ENCODE data around the gene CUTC. TPM values are rescaled to one million over a fixed set of nuclear protein-coding genes. Genes with fewer than 3 reads are reported as not detected.

CUTC gene
- total RNA-seq, 1 donor from 2014 or later, result 13.0 TPM

- Mint-ChIP-seq H3K27me3 (no peaks in the 10 kb centered on the region), H3K4me1 (ENCODE audit: low read depth) (no peaks in the 10 kb centered on the region), H3K27ac (no peak overlapping the region), H3K4me3 (ENCODE audit: low read depth) (no peak overlapping the region), H3K9me3 (ENCODE audit: low read depth) (no peaks in the 10 kb centered on the region), H3K36me3 (ENCODE audit: insufficient read depth) (peaks cover 12% of the 10 kb centered on the region)
- TF ChIP-seq CTCF (IDR thresholded peaks at IDR 0.05; ENCODE audit: unreplicated experiment), result peak; percentile 56
- no peak for DNase-seq (ENCODE audit: low spot score, unreplicated experiment)
Measured at GRCh38 chr10:99711129-99711719, 20.8 kb upstream of the CUTC start.

GRCh38 chr10:99714446-99714845 lies 17.6 kb upstream of the CUTC start:
- Mint-ChIP-seq H3K27ac (no peak overlapping the region), H3K27me3 (no peaks in the 10 kb centered on the region), H3K36me3 (ENCODE audit: insufficient read depth) (peaks cover 19% of the 10 kb centered on the region), H3K9me3 (ENCODE audit: low read depth) (no peaks in the 10 kb centered on the region), H3K4me1 (ENCODE audit: low read depth) (no peaks in the 10 kb centered on the region), H3K4me3 (ENCODE audit: low read depth) (no peak overlapping the region)
- TF ChIP-seq CTCF (IDR thresholded peaks at IDR 0.05; ENCODE audit: unreplicated experiment), result no peak
- DNase-seq (ENCODE audit: low spot score, unreplicated experiment), result no peak

- Mint-ChIP-seq H3K4me3 (ENCODE audit: low read depth) (no peak overlapping the region), H3K4me1 (ENCODE audit: low read depth) (no peaks in the 10 kb centered on the region), H3K9me3 (ENCODE audit: low read depth) (no peaks in the 10 kb centered on the region), H3K36me3 (ENCODE audit: insufficient read depth) (peaks cover 25% of the 10 kb centered on the region), H3K27me3 (no peaks in the 10 kb centered on the region), H3K27ac (no peak overlapping the region)
- TF ChIP-seq CTCF (IDR thresholded peaks at IDR 0.05; ENCODE audit: unreplicated experiment), result no peak
- no peak for DNase-seq (ENCODE audit: low spot score, unreplicated experiment)
Measured at GRCh38 chr10:99720387-99720786, 11.6 kb upstream of the CUTC start.

- H3K4me1 Mint-ChIP-seq (ENCODE audit: low read depth), result peaks cover 7% of the 10 kb centered on the region
- no peak for DNase-seq (ENCODE audit: low spot score, unreplicated experiment)
- no peaks in the 10 kb centered on the region for H3K27me3 Mint-ChIP-seq
- H3K27ac Mint-ChIP-seq, result peak overlapping the region; percentile 53
- H3K36me3 Mint-ChIP-seq (ENCODE audit: insufficient read depth), result peaks cover 12% of the 10 kb centered on the region
- no peak for TF ChIP-seq CTCF (IDR thresholded peaks at IDR 0.05; ENCODE audit: unreplicated experiment)
- H3K9me3 Mint-ChIP-seq (ENCODE audit: low read depth), result no peaks in the 10 kb centered on the region
- no peak overlapping the region for H3K4me3 Mint-ChIP-seq (ENCODE audit: low read depth)
Measured at GRCh38 chr10:99730026-99730425, 2.0 kb upstream of the CUTC start.

- TF ChIP-seq CTCF (IDR thresholded peaks at IDR 0.05; ENCODE audit: unreplicated experiment), result peak; percentile 21
- peak overlapping the region; percentile 99 for H3K27ac Mint-ChIP-seq
- peak overlapping the region; percentile 100 for H3K4me3 Mint-ChIP-seq (ENCODE audit: low read depth)
- peaks cover 7% of the 10 kb centered on the region for H3K4me1 Mint-ChIP-seq (ENCODE audit: low read depth)
- H3K9me3 Mint-ChIP-seq (ENCODE audit: low read depth), result no peaks in the 10 kb centered on the region
- DNase-seq (ENCODE audit: low spot score, unreplicated experiment), result no peak
- H3K27me3 Mint-ChIP-seq, result no peaks in the 10 kb centered on the region
- H3K36me3 Mint-ChIP-seq (ENCODE audit: insufficient read depth), result peaks cover 9% of the 10 kb centered on the region
Measured at GRCh38 chr10:99731306-99732032, 565 bp upstream of the CUTC start.
